Thyroid gland (tissue), 4 donors: ENCODE results near the gene PRKAA2.

ENCODE experiments used
- POLR2A ChIP-seq, 2 donors: fragments of 450-650 bp; IDR thresholded peaks; one replicate each; pipeline ENCODE4 v1.6.1; 2017; ENCODE audit warnings: antibody characterized with exemption in 2 of 2, mild to moderate bottlenecking in 2 of 2, moderate library complexity in 1 of 2
- TF ChIP-seq, protein P1 (sequence below), 6 experiments: fragments of 200-600 bp in 3 of 6; fragments of 450-650 bp in 3 of 6; sonication (generic) in 3 of 6; IDR thresholded peaks; one replicate each; pipeline ENCODE4 v1.5.1; 2016 to 2019; ENCODE audit warnings: antibody characterized with exemption in 6 of 6, mild to moderate bottlenecking in 2 of 6, inconsistent platforms in 1 of 6, moderate library complexity in 1 of 6

DNA sequence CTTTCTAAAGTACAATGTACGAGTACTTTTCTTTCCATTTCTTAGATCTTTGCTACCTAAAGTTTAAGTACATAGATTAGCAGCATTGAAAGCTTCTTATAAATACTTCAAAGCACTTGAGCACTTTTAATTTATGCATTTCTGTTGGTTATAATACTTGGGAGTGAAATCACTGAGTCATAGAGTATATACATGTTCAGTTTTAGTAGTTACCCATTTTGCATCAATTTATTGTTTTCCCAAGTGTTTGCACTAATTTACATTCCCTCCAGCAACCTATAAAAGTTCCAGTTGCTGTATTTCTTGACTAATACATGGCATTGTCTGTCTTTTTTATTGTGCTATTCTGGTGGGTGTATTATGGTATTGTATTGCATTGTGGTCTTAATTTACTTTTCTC, 20.3 kb downstream of the PRKAA2 start:
- TF ChIP-seq, protein P1, sequence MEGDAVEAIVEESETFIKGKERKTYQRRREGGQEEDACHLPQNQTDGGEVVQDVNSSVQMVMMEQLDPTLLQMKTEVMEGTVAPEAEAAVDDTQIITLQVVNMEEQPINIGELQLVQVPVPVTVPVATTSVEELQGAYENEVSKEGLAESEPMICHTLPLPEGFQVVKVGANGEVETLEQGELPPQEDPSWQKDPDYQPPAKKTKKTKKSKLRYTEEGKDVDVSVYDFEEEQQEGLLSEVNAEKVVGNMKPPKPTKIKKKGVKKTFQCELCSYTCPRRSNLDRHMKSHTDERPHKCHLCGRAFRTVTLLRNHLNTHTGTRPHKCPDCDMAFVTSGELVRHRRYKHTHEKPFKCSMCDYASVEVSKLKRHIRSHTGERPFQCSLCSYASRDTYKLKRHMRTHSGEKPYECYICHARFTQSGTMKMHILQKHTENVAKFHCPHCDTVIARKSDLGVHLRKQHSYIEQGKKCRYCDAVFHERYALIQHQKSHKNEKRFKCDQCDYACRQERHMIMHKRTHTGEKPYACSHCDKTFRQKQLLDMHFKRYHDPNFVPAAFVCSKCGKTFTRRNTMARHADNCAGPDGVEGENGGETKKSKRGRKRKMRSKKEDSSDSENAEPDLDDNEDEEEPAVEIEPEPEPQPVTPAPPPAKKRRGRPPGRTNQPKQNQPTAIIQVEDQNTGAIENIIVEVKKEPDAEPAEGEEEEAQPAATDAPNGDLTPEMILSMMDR (IDR thresholded peaks at IDR 0.05), result no peak
- TF ChIP-seq POLR2A (IDR thresholded peaks at IDR 0.05), result no peak
